NCI-H69 (cell line): Measurements from ENCODE around the gene TBC1D9.

ENCODE experiments used
- DNase-seq: peaks from one replicate; lab custom pipeline; 2025; lab: John Stamatoyannopoulos, UW

Gene TBC1D9

GRCh38 chr4:140645614-140646412 lies 110.4 kb downstream of the TBC1D9 start:
- DNase-seq: peak; percentile 88

- DNase-seq: no peak
Measured at GRCh38 chr4:140645196-140645595, 111.0 kb downstream of the TBC1D9 start.

- no peak for DNase-seq
Measured at GRCh38 chr4:140644470-140645185, 111.6 kb downstream of the TBC1D9 start.

GRCh38 chr4:140643571-140644055 lies 112.6 kb downstream of the TBC1D9 start:
- DNase-seq: no peak

GRCh38 chr4:140642674-140643437 lies 113.3 kb downstream of the TBC1D9 start:
- DNase-seq: no peak

GRCh38 chr4:140641789-140642439 lies 114.3 kb downstream of the TBC1D9 start:
- DNase-seq: no peak

- no peak for DNase-seq
Measured at GRCh38 chr4:140641105-140641555, 115.1 kb downstream of the TBC1D9 start.

- no peak for DNase-seq
Measured at GRCh38 chr4:140640150-140640748, 115.9 kb downstream of the TBC1D9 start.

- DNase-seq: no peak
Measured at GRCh38 chr4:140639066-140639465, 117.1 kb downstream of the TBC1D9 start.

- peak; percentile 55 for DNase-seq
Measured at GRCh38 chr4:140637836-140638235, 118.3 kb downstream of the TBC1D9 start.

GRCh38 chr4:140635606-140636005 lies 120.6 kb downstream of the TBC1D9 start:
- no peak for DNase-seq

- DNase-seq: no peak
Measured at GRCh38 chr4:140633951-140634350, 122.2 kb downstream of the TBC1D9 start.

GRCh38 chr4:140633124-140633523 lies 123.1 kb downstream of the TBC1D9 start:
- no peak for DNase-seq

- no peak for DNase-seq
Measured at GRCh38 chr4:140630246-140630645, 125.9 kb downstream of the TBC1D9 start.

- no peak for DNase-seq
Measured at GRCh38 chr4:140628016-140628415, 128.2 kb downstream of the TBC1D9 start.

- peak; percentile 6 for DNase-seq
Measured at GRCh38 chr4:140626661-140627376, 129.4 kb downstream of the TBC1D9 start.

GRCh38 chr4:140622333-140622958 lies 133.7 kb downstream of the TBC1D9 start:
- no peak for DNase-seq

- DNase-seq: no peak
Measured at GRCh38 chr4:140621161-140621560, 135.0 kb downstream of the TBC1D9 start.

GRCh38 chr4:140617499-140618248 lies 138.5 kb downstream of the TBC1D9 start:
- DNase-seq: no peak

- no peak for DNase-seq
Measured at GRCh38 chr4:140615451-140615850, 140.7 kb downstream of the TBC1D9 start.
